Stimulated activated CD4-positive, alpha-beta T cell treated with anti-CD3 and anti-CD28 coated beads, Interleukin-12 subunit alpha, Interleukin-12 subunit beta, amount 100 ng/mL, for 24 hours (primary cell): ENCODE measurements around the gene ARID1B.

Experiments used
- DNase-seq, 2 experiments: peaks; one replicate each; pipeline ENCODE4 v3.0.0-alpha.2; 2020; ENCODE audit warnings: low read depth in 2 of 2

ARID1B gene

GRCh38 chr6:157240059-157240959 lies 463.1 kb downstream of the ARID1B start:
- DNase-seq: no peak

- no peak for DNase-seq
Observed at GRCh38 chr6:157240960-157241311, 463.8 kb downstream of the ARID1B start.

GRCh38 chr6:157242791-157243190 lies 465.6 kb downstream of the ARID1B start:
- DNase-seq: no peak

- DNase-seq: no peak
Observed at GRCh38 chr6:157244175-157244574, 467.0 kb downstream of the ARID1B start.

- no peak for DNase-seq
Observed at GRCh38 chr6:157244780-157245179, 467.6 kb downstream of the ARID1B start.

- DNase-seq: no peak
Observed at GRCh38 chr6:157245436-157245835, 468.3 kb downstream of the ARID1B start.

GRCh38 chr6:157246048-157246630 lies 469.0 kb downstream of the ARID1B start:
- no peak for DNase-seq

GRCh38 chr6:157246771-157247484 lies 469.8 kb downstream of the ARID1B start:
- DNase-seq: no peak

- DNase-seq: no peak
Observed at GRCh38 chr6:157248264-157248663, 471.1 kb downstream of the ARID1B start.

- DNase-seq: no peak
Observed at GRCh38 chr6:157249826-157250225, 472.6 kb downstream of the ARID1B start.

GRCh38 chr6:157251586-157252247 lies 474.5 kb downstream of the ARID1B start:
- DNase-seq: no peak

GRCh38 chr6:157253017-157253416 lies 475.8 kb downstream of the ARID1B start:
- DNase-seq: no peak

- DNase-seq: no peak
Observed at GRCh38 chr6:157253699-157254098, 476.5 kb downstream of the ARID1B start.

- DNase-seq: no peak
Observed at GRCh38 chr6:157254538-157254937, 477.4 kb downstream of the ARID1B start.

- DNase-seq: no peak
Observed at GRCh38 chr6:157255079-157255478, 477.9 kb downstream of the ARID1B start.

- no peak for DNase-seq
Observed at GRCh38 chr6:157258878-157259277, 481.7 kb downstream of the ARID1B start.

- no peak for DNase-seq
Observed at GRCh38 chr6:157259443-157259842, 482.3 kb downstream of the ARID1B start.
